NCI-H1930 (cell line): ENCODE data around the gene PHACTR3.

Source experiments
- DNase-seq, 2 experiments: peaks; one replicate each; lab custom pipeline; 2025; lab: John Stamatoyannopoulos, UW

The PHACTR3 gene

GRCh38 chr20:59574308-59574707 is 30.0 kb upstream of the PHACTR3 start:
- no peak for DNase-seq

- DNase-seq = no peak
These were observed 29.1 kb upstream of the PHACTR3 start for GRCh38 chr20:59575216-59575615.

- no peak for DNase-seq
These were observed 28.7 kb upstream of the PHACTR3 start for GRCh38 chr20:59575653-59576052.

GRCh38 chr20:59576216-59576953 is 28.0 kb upstream of the PHACTR3 start:
- no peak for DNase-seq

GRCh38 chr20:59577037-59577808 is 27.1 kb upstream of the PHACTR3 start:
- DNase-seq = no peak

GRCh38 chr20:59577809-59578435 is 26.4 kb upstream of the PHACTR3 start:
- no peak for DNase-seq

GRCh38 chr20:59578436-59579403 is 25.6 kb upstream of the PHACTR3 start:
- DNase-seq = no peak

- DNase-seq = no peak
These were observed 24.8 kb upstream of the PHACTR3 start for GRCh38 chr20:59579404-59580145.

- no peak for DNase-seq
These were observed 24.0 kb upstream of the PHACTR3 start for GRCh38 chr20:59580146-59580946.

- DNase-seq = no peak
These were observed 23.3 kb upstream of the PHACTR3 start for GRCh38 chr20:59580991-59581401.

- DNase-seq = no peak
These were observed 22.2 kb upstream of the PHACTR3 start for GRCh38 chr20:59581993-59582679.

GRCh38 chr20:59583428-59584277 is 20.7 kb upstream of the PHACTR3 start:
- no peak for DNase-seq

GRCh38 chr20:59584278-59584925 is 19.9 kb upstream of the PHACTR3 start:
- DNase-seq = no peak

GRCh38 chr20:59585714-59586409 is 18.5 kb upstream of the PHACTR3 start:
- no peak for DNase-seq

GRCh38 chr20:59586613-59587012 is 17.7 kb upstream of the PHACTR3 start:
- no peak for DNase-seq

GRCh38 chr20:59587570-59587969 is 16.8 kb upstream of the PHACTR3 start:
- no peak for DNase-seq

- no peak for DNase-seq
These were observed 16.0 kb upstream of the PHACTR3 start for GRCh38 chr20:59588236-59588855.
